Prostate gland (tissue), 2 donors: ENCODE measurements around the gene C4BPB. TPM values are rescaled to one million over a fixed set of nuclear protein-coding genes. Genes with fewer than 3 reads are reported as not detected.

Experiments used
- DNase-seq: peaks from one replicate; pipeline ENCODE4 v3.0.0-alpha.2; 2019; ENCODE audit warnings: low spot score
- H3K27ac ChIP-seq, 2 donors: fragments of 200-600 bp; sonication (generic); 2 replicates each; pipeline ENCODE4 v1.5.1; 2017 to 2019
- H3K27me3 ChIP-seq: fragments of 200-600 bp; sonication (generic); replicated peaks from 2 replicates; pipeline ENCODE4 v1.5.1; 2019; ENCODE audit not compliant: insufficient read depth
- H3K36me3 ChIP-seq, 2 donors: fragments of 200-600 bp; sonication (generic); 1 replicate in 1 of 2; 2 replicates in 1 of 2; pipeline versions ENCODE4 v1.5.1 to v1.8.1; 2017 to 2019
- H3K4me1 ChIP-seq: fragments of 200-600 bp; sonication (generic); replicated peaks from 2 replicates; pipeline ENCODE4 v1.5.1; 2019
- H3K4me3 ChIP-seq, 2 donors: fragments of 200-600 bp; sonication (generic); 2 replicates each; pipeline ENCODE4 v1.5.1; 2017 to 2019
- H3K9me3 ChIP-seq: fragments of 200-600 bp; sonication (generic); 2 replicates; pipeline ENCODE4 v1.5.1; 2017
- POLR2A ChIP-seq: fragments of 450-650 bp; IDR thresholded peaks from one replicate; pipeline ENCODE4 v1.6.1; 2016; ENCODE audit warnings: antibody characterized with exemption, mild to moderate bottlenecking
- POLR2AphosphoS5 ChIP-seq: sonication (generic); formaldehyde crosslinking; IDR thresholded peaks from one replicate; pipeline ENCODE4 v1.6.1; 2017; ENCODE audit warnings: antibody characterized with exemption
- WGBS: methylation state at CpG from one replicate; pipeline ENCODE4 v1.1.5; 2018; 5-methylcytosine and 5-hydroxymethylcytosine counted together
- intact Hi-C: fragments of 100-400 bp; cut with DNase I; formaldehyde crosslinking; loops from one replicate; pipeline ENCODE4 v1.14.2; 2022
- total RNA-seq, 2 donors: library from RNA; depleted of rRNA; stranded (reverse); fragments of >200 nt; gene quantifications; one replicate each; pipeline ENCODE4 v1.1.0, GENCODE V29; 2016
- TF ChIP-seq, protein P1 (sequence below), 4 experiments: fragments of 200-600 bp in 2 of 4; fragments of 450-650 bp in 2 of 4; sonication (generic) in 2 of 4; IDR thresholded peaks; 1 replicate in 3 of 4; 2 replicates in 1 of 4; pipeline ENCODE4 v1.5.1; 2016 to 2019; ENCODE audit warnings: antibody characterized with exemption in 4 of 4, mild to moderate bottlenecking in 2 of 4, moderate library complexity in 2 of 4

Gene C4BPB
- total RNA-seq, 2 donors from 2014 or later = 0.23 TPM; not detected in 1

DNA sequence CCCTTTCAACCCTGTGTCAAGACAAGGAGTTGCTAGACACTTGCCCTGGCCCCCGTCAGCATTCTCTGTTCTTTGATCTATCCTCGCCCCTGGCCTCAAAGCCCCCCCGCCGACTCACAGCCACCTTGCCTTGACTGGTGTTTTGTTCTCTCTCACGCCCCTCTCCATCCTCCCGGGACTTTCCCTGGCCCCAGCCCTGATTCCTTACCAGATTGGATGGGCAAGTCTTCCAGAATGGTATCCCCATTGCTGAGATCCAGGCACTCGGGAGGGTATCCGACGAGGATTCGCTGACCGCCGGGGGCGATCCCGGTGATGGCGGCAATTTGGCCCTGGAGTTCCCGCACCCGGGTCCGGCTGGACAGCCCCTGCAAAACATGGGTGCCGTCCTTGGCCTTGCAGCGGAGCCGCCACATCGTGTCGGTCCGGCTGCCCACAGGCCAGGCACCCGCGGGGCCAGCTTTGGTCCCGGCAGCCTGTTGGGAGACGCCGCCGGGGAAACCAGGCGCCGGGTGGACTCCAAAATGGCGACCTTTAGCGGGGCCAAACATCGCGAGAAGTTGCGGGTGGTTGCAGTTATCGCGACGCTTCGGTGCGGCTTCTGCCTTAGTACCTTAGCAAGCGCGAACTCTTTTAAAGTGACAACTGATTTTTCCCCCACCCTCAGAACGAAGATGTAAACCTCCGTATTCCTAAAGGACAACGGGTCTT, 38.0 kb upstream of the C4BPB start:
- no peaks in the 10 kb centered on the region for H3K27me3 ChIP-seq
- DNase-seq = peak; percentile 82
- peak overlapping the region; percentile 89 to 95 for H3K27ac ChIP-seq
- H3K9me3 ChIP-seq = no peaks in the 10 kb centered on the region
- peak; percentile 59 for TF ChIP-seq POLR2A
- TF ChIP-seq POLR2AphosphoS5 = peak; percentile 59
- TF ChIP-seq, protein P1, sequence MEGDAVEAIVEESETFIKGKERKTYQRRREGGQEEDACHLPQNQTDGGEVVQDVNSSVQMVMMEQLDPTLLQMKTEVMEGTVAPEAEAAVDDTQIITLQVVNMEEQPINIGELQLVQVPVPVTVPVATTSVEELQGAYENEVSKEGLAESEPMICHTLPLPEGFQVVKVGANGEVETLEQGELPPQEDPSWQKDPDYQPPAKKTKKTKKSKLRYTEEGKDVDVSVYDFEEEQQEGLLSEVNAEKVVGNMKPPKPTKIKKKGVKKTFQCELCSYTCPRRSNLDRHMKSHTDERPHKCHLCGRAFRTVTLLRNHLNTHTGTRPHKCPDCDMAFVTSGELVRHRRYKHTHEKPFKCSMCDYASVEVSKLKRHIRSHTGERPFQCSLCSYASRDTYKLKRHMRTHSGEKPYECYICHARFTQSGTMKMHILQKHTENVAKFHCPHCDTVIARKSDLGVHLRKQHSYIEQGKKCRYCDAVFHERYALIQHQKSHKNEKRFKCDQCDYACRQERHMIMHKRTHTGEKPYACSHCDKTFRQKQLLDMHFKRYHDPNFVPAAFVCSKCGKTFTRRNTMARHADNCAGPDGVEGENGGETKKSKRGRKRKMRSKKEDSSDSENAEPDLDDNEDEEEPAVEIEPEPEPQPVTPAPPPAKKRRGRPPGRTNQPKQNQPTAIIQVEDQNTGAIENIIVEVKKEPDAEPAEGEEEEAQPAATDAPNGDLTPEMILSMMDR (IDR thresholded peaks at IDR 0.05) = no peak
- no peaks in the 10 kb centered on the region for H3K4me1 ChIP-seq
- 3% methylated on average over 47 of the region's 47 CpGs for WGBS
- no peaks in the 10 kb centered on the region for H3K36me3 ChIP-seq
- intact Hi-C loops = no loop called here
- H3K4me3 ChIP-seq = peak overlapping the region; percentile 75 to 87

DNA sequence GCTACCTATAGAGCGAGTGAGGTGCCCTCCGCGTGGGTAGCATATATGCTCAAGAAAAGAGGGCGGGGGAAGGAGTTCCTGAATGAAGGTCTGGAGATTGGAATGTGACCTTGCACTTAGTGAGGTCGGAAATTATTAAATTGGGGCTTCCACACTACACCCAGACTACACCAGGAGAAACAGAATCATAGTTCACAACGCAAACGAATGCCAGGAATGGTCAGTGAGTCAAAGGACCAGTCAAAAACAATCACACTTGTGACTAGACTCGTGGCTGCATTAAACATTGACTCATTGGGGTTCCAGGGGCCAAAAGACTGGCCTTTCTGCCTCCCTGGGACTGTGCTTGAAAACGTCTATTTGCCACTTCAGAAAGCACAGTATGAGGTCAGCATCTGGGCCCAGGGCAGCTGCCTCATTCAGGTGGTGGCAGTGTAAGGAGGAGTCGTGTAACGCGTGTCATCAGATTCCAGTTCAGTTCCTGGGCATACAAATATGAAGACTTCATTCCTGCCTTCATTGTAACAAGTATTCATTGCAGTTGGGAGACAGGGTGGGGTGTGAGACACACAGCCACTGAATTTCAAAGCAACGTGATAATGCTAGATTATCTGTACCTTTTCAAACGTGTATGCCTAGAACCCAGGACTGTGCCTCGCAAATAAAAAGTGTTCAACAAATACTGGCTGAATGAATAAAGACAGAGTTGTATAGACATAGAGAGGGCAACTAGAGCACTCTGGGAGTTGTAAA, 37.3 kb upstream of the C4BPB start, which contains the start of gene YOD1:
YOD1 (minus strand) TSS at position 18 of the 753 bp plus-strand sequence. CDS start 178 bp downstream, outside the sequence.
- Histone ChIP-seq H3K36me3 (no peaks in the 10 kb centered on the region), H3K4me1 (no peaks in the 10 kb centered on the region), H3K27me3 (no peaks in the 10 kb centered on the region), H3K9me3 (no peaks in the 10 kb centered on the region), H3K4me3 (peak within 1 kb of the TSS; percentile 75 to 87), H3K27ac (peak within 1 kb of the TSS; percentile 89 to 95)
- DNase-seq = no peak
- TF ChIP-seq, protein P1 (IDR thresholded peaks at IDR 0.05) = no peak
- TF ChIP-seq POLR2A (no peak), POLR2AphosphoS5 (no peak)
- intact Hi-C loops = no loop called here
- WGBS = 57% methylated on average over 15 of the region's 15 CpGs

- peak within 1 kb of the TSS; percentile 81 to 94 for H3K27ac ChIP-seq
- no peaks in the 10 kb centered on the region for H3K27me3 ChIP-seq
- no peaks in the 10 kb centered on the region for H3K36me3 ChIP-seq
- no peaks in the 10 kb centered on the region for H3K9me3 ChIP-seq
- DNase-seq = peak; percentile 100
- intact Hi-C loops = no loop called here
- H3K4me3 ChIP-seq = peak within 1 kb of the TSS; percentile 41 to 66
- 3% methylated on average over 51 of the region's 56 CpGs for WGBS
- H3K4me1 ChIP-seq = no peaks in the 10 kb centered on the region
- TF ChIP-seq, protein P1 (IDR thresholded peaks at IDR 0.05) = peak in 2 of 4 experiments; percentile 65
- TF ChIP-seq POLR2AphosphoS5 = peak; percentile 96
- TF ChIP-seq POLR2A = peak; percentile 93
These were observed 35.5 kb upstream of the C4BPB start, which contains the start of gene PFKFB2 for GRCh38 chr1:207052911-207053769. PFKFB2 (plus strand) TSS chr1:207053275; CDS start chr1:207054718, 1,443 bp downstream.

DNA sequence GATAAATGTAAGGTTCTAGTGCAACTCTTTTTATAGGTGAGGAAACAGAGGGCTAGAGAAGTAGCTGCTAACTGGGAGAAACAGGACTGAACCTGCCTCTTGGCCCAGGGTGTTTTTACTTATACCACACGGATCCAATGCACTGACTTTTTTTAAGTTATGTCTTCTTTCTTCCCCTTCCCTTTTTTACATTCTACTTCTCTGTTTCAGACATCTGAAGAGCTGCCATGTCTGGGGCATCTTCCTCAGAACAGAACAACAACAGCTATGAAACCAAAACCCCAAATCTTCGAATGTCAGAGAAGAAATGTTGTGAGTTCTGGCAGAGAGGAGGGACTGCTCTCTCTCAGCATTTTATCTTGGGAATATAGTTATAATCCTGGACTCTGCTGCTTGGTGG, 34.2 kb upstream of the C4BPB start:
- no peaks in the 10 kb centered on the region for H3K36me3 ChIP-seq
- no peaks in the 10 kb centered on the region for H3K4me1 ChIP-seq
- 50% methylated on average over 2 of the region's 2 CpGs for WGBS
- no peaks in the 10 kb centered on the region for H3K9me3 ChIP-seq
- no peak overlapping the region for H3K4me3 ChIP-seq
- DNase-seq = no peak
- H3K27me3 ChIP-seq = no peaks in the 10 kb centered on the region
- TF ChIP-seq, protein P1 (IDR thresholded peaks at IDR 0.05) = no peak
- TF ChIP-seq POLR2AphosphoS5 = no peak
- no peak for TF ChIP-seq POLR2A
- intact Hi-C loops = no loop called here
- peak overlapping the region in 1 of 2 donors; percentile 28 for H3K27ac ChIP-seq
